WTC11 (cell line): ENCODE measurements around the gene TBX2. TPM values are rescaled to one million over a fixed set of nuclear protein-coding genes. Genes with fewer than 3 reads are reported as not detected.

Experiments used
- ATAC-seq: fragments of 200-7000 bp; cut with Tn5 transposase; 2 replicates; pipeline ENCODE4 v1.10.0; 2021; ENCODE audit warnings: mild to moderate bottlenecking, moderate library complexity
- CTCF ChIA-PET: fragments of 300-600 bp; sonication (Branson Sonifier 250); formaldehyde crosslinking; loops from one replicate; lab custom pipeline; 2021; ENCODE audit warnings: antibody characterized with exemption; lab: Charles Lee
- POLR2A ChIA-PET: fragments of 350-600 bp; sonication (Branson Sonifier 250); formaldehyde crosslinking; loops from one replicate; lab custom pipeline; 2021; ENCODE audit warnings: antibody characterized with exemption; lab: Charles Lee
- DNase-seq: peaks from one replicate; pipeline ENCODE4 v3.0.0; 2021; ENCODE audit warnings: low spot score
- H3K27ac Mint-ChIP-seq: 2 replicates; pipeline ENCODE4 v1.8.0; 2021; ENCODE audit warnings: mixed read lengths
- H3K27me3 Mint-ChIP-seq: 2 replicates; pipeline ENCODE4 v1.8.0; 2021; ENCODE audit warnings: low read depth, mild to moderate bottlenecking, moderate library complexity, mixed read lengths
- H3K36me3 Mint-ChIP-seq: 2 replicates; pipeline ENCODE4 v1.8.0; 2021; ENCODE audit warnings: mixed read lengths
- H3K4me1 Mint-ChIP-seq: 2 replicates; pipeline ENCODE4 v1.8.0; 2022; ENCODE audit warnings: mixed read lengths
- H3K4me3 Mint-ChIP-seq: 2 replicates; pipeline ENCODE4 v1.8.0; 2021; ENCODE audit warnings: mild to moderate bottlenecking, moderate library complexity, mixed read lengths
- H3K9me3 Mint-ChIP-seq: 2 replicates; pipeline ENCODE4 v1.8.0; 2021; ENCODE audit warnings: mixed read lengths
- ARID4B ChIP-seq: sonication (generic); formaldehyde crosslinking; IDR thresholded peaks from 2 replicates; pipeline ENCODE4 v1.8.0; 2023; ENCODE audit warnings: missing genetic modification reagents, mild to moderate bottlenecking, borderline replicate concordance
- ATF1 ChIP-seq: sonication (generic); formaldehyde crosslinking; IDR thresholded peaks from 2 replicates; pipeline ENCODE4 v1.8.1; 2023; ENCODE audit warnings: mild to moderate bottlenecking, moderate library complexity, missing genetic modification reagents
- ATF6 ChIP-seq: sonication (generic); formaldehyde crosslinking; IDR thresholded peaks from 2 replicates; pipeline ENCODE4 v1.8.1; 2023; ENCODE audit warnings: mild to moderate bottlenecking, missing genetic modification reagents
- CBFB ChIP-seq: sonication (generic); formaldehyde crosslinking; IDR thresholded peaks from 2 replicates; pipeline ENCODE4 v1.8.1; 2022; ENCODE audit warnings: mild to moderate bottlenecking, low read depth, missing genetic modification reagents
- FOXP4 ChIP-seq: sonication (generic); formaldehyde crosslinking; IDR thresholded peaks from 2 replicates; pipeline ENCODE4 v1.8.0; 2022; ENCODE audit warnings: mild to moderate bottlenecking, missing genetic modification reagents
- GRHL2 ChIP-seq: fragments of 250-450 bp; sonication (Bioruptor Pico); IDR thresholded peaks from 2 replicates; pipeline ENCODE4 v1.8.0; 2022; ENCODE audit warnings: mild to moderate bottlenecking, moderate library complexity; ENCODE audit not compliant: insufficient replicate concordance, severe bottlenecking
- HMGA2 ChIP-seq: fragments of 250-450 bp; sonication (Bioruptor Pico); IDR thresholded peaks from 2 replicates; pipeline ENCODE4 v1.4.0; 2021; ENCODE audit warnings: mild to moderate bottlenecking, moderate library complexity
- KAT7 ChIP-seq: sonication (generic); formaldehyde crosslinking; IDR thresholded peaks from 2 replicates; pipeline ENCODE4 v1.8.1; 2023; ENCODE audit warnings: missing genetic modification reagents, mild to moderate bottlenecking, borderline replicate concordance
- NFATC4 ChIP-seq: fragments of 250-450 bp; sonication (Bioruptor Pico); IDR thresholded peaks from 2 replicates; pipeline ENCODE4 v1.9.0; 2021; ENCODE audit warnings: mild to moderate bottlenecking
- NFE2L1 ChIP-seq: sonication (generic); formaldehyde crosslinking; IDR thresholded peaks from 2 replicates; pipeline ENCODE4 v1.8.1; 2023; ENCODE audit warnings: missing genetic modification reagents
- RELA ChIP-seq: sonication (generic); formaldehyde crosslinking; IDR thresholded peaks from 2 replicates; pipeline ENCODE4 v1.8.1; 2022; ENCODE audit warnings: missing genetic modification reagents, mild to moderate bottlenecking, borderline replicate concordance
- USF2 ChIP-seq: sonication (generic); formaldehyde crosslinking; IDR thresholded peaks from 2 replicates; pipeline ENCODE4 v1.8.1; 2023; ENCODE audit warnings: mild to moderate bottlenecking, missing genetic modification reagents, moderate library complexity
- ZNF232 ChIP-seq: sonication (generic); formaldehyde crosslinking; IDR thresholded peaks from 2 replicates; pipeline ENCODE4 v1.8.0; 2022; ENCODE audit warnings: mild to moderate bottlenecking, missing genetic modification reagents
- ZNF317 ChIP-seq: sonication (generic); formaldehyde crosslinking; IDR thresholded peaks from 2 replicates; pipeline ENCODE4 v1.8.1; 2023; ENCODE audit warnings: low read depth, mild to moderate bottlenecking, moderate library complexity, missing genetic modification reagents, borderline replicate concordance
- ZNF512 ChIP-seq: sonication (generic); formaldehyde crosslinking; IDR thresholded peaks from 2 replicates; pipeline ENCODE4 v1.8.1; 2022; ENCODE audit warnings: missing genetic modification reagents, borderline replicate concordance
- ZNF532 ChIP-seq: fragments of 250-450 bp; sonication (Bioruptor Pico); IDR thresholded peaks from 2 replicates; pipeline ENCODE4 v1.9.0; 2021; ENCODE audit warnings: mild to moderate bottlenecking, borderline replicate concordance
- ZNF671 ChIP-seq: fragments of 250-450 bp; sonication (Bioruptor Pico); IDR thresholded peaks from 2 replicates; pipeline ENCODE4 v1.8.0; 2021; ENCODE audit warnings: mild to moderate bottlenecking
- total RNA-seq: library from RNA; stranded (reverse); gene quantifications from 3 replicates; pipeline ENCODE4 v1.2.3, GENCODE V29; 2021

The TBX2 gene
- total RNA-seq, 1 experiment from 2014 or later: 0.09 TPM

GRCh38 chr17:61402978-61403800 is 3.5 kb downstream of the TBX2 start (continued):
- TF ChIP-seq FOXP4 (0 out of 2 replicates have a peak, but pooled peaks have one; percentile 27), RELA (no peak), NFE2L1 (CRISPR knock-in tag) (no peak), CBFB (CRISPR knock-in tag) (no peak), ATF6 (CRISPR knock-in tag) (no peak)

GRCh38 chr17:61403801-61404662 is 4.4 kb downstream of the TBX2 start:
- ChIA-PET CTCF (interaction anchor here (1.1 to 2.1 kb wide), 3 partner anchors 8 to 51 kb away, joined by 3 to 9 read pairs (median 3); no protein-coding TSS in a partner anchor), POLR2A (interaction anchor here (0.5 kb wide), 1 partner anchor 1301 kb away, joined by 7 read pairs; no protein-coding TSS in a partner anchor)
- ATAC-seq: no peak
- no peak for DNase-seq
- peak overlapping the region; percentile 53 for H3K4me3 Mint-ChIP-seq
- H3K36me3 Mint-ChIP-seq: no peaks in the 10 kb centered on the region
- no peak overlapping the region for H3K27ac Mint-ChIP-seq
- peaks cover 98% of the 10 kb centered on the region for H3K27me3 Mint-ChIP-seq
- peaks cover 32% of the 10 kb centered on the region for H3K4me1 Mint-ChIP-seq
- H3K9me3 Mint-ChIP-seq: no peaks in the 10 kb centered on the region
- TF ChIP-seq ZNF532 (no peak), ATF1 (no peak), GRHL2 (CRISPR knock-in tag) (no peak), ZNF232 (CRISPR knock-in tag) (no peak), HMGA2 (CRISPR knock-in tag) (no peak), NFATC4 (no peak), ZNF317 (CRISPR knock-in tag) (no peak), ZNF671 (CRISPR knock-in tag) (no peak), CBFB (CRISPR knock-in tag) (no peak), ARID4B (CRISPR knock-in tag) (no peak), ZNF512 (CRISPR knock-in tag) (no peak), KAT7 (CRISPR knock-in tag) (no peak), USF2 (CRISPR knock-in tag) (no peak)
